HepG2 (cell line): ENCODE measurements around the gene EPC1. TPM values are rescaled to one million over a fixed set of nuclear protein-coding genes. Genes with fewer than 3 reads are reported as not detected.
"Not testable (repeated sequence)": the region's sequence is repeated elsewhere in the genome, so short reads cannot be mapped to it uniquely, and the experiment has no call there.

ENCODE experiments used
- ATAC-seq: fragments of 200-7000 bp; cut with Tn5 transposase; 3 replicates; pipeline ENCODE4 v1.9.1; 2020; ENCODE audit warnings: mild to moderate bottlenecking, moderate library complexity
- BruUV-seq: library from RNA; stranded (reverse); fragments of 400-500 nt; replicated peaks from 2 replicates; lab custom pipeline; 2021; lab: Mats Ljungman, UMichigan
- CTCF ChIA-PET: fragments of 300-600 bp; formaldehyde crosslinking; extraction: SDS; loops from one replicate; lab custom pipeline; 2021; ENCODE audit warnings: low total read pairs, inconsistent platforms, low intra/inter-chr PET ratio; lab: Yijun Ruan, JAX
- POLR2A ChIA-PET: fragments of 350-600 bp; sonication (Branson Sonifier 250); formaldehyde crosslinking; loops from one replicate; lab custom pipeline; 2020; ENCODE audit warnings: antibody characterized with exemption, inconsistent platforms; lab: Yijun Ruan, JAX
- DNase-seq: peaks from one replicate; pipeline ENCODE4 v3.0.0-alpha.2; 2015; ENCODE audit warnings: low spot score
- FAIRE-seq: peaks from 3 replicates; lab custom pipeline; 2011; peaks lifted over from hg19 to GRCh38; lab: Jason Lieb, UNC
- H2AFZ ChIP-seq: one replicate; pipeline ENCODE4 v1.6.1; 2011; ENCODE audit warnings: low read length, inconsistent platforms
- H3K27ac ChIP-seq: fragments of 300-600 bp; 3 replicates; pipeline ENCODE4 v1.8.0; 2011; ENCODE audit warnings: mixed run types, mild to moderate bottlenecking, mixed read lengths, low read length, inconsistent platforms; ENCODE audit not compliant: insufficient read depth; ENCODE audit errors: extremely low read length
- H3K27me3 ChIP-seq, 2 experiments: fragments of 200-600 bp in 1 of 2; 2 replicates in 1 of 2; 3 replicates in 1 of 2; pipeline versions ENCODE4 v1.6.0 to v1.8.0; 2011; ENCODE audit warnings: low read length in 2 of 2, mild to moderate bottlenecking in 2 of 2, moderate library complexity in 2 of 2, inconsistent platforms in 1 of 2; ENCODE audit not compliant: insufficient read depth in 2 of 2, control insufficient read depth in 1 of 2
- H3K36me3 ChIP-seq, 2 experiments: fragments of 200-600 bp in 1 of 2; replicated peaks in 1 of 2; 2 replicates in 1 of 2; 3 replicates in 1 of 2; pipeline versions ENCODE4 v1.5.1 to v1.8.0; 2011; ENCODE audit warnings: low read length in 2 of 2, inconsistent platforms in 1 of 2; ENCODE audit not compliant: insufficient read depth in 2 of 2, control insufficient read depth in 1 of 2
- H3K4me1 ChIP-seq: 2 replicates; pipeline ENCODE4 v1.5.1; 2012; ENCODE audit warnings: low read length, inconsistent platforms; ENCODE audit not compliant: insufficient read depth
- H3K4me2 ChIP-seq: 2 replicates; pipeline ENCODE4 v1.6.0; 2011; ENCODE audit warnings: low read depth, low read length, inconsistent platforms
- H3K4me3 ChIP-seq, 3 experiments: fragments of 200-600 bp in 1 of 3; sonication (generic), shearing (Covaris generic) in 1 of 3; replicated peaks in 1 of 3; 2 replicates each; pipeline ENCODE4 v1.5.1; 2011 to 2016; ENCODE audit warnings: low read length in 3 of 3, inconsistent platforms in 2 of 3, low read depth in 2 of 3, mild to moderate bottlenecking in 2 of 3, control low read depth in 1 of 3, mixed read lengths in 1 of 3; ENCODE audit not compliant: insufficient read depth in 1 of 3
- H3K79me2 ChIP-seq: one replicate; pipeline ENCODE4 v1.6.1; 2011; ENCODE audit warnings: low read length, inconsistent platforms; ENCODE audit not compliant: insufficient read depth
- H3K9ac ChIP-seq: 2 replicates; pipeline ENCODE4 v1.6.0; 2011; ENCODE audit warnings: mild to moderate bottlenecking, low read depth, low read length, inconsistent platforms; ENCODE audit not compliant: insufficient read depth
- H3K9me3 ChIP-seq: 2 replicates; pipeline ENCODE4 v1.5.1; 2012; ENCODE audit warnings: mild to moderate bottlenecking, low read length
- H4K20me1 ChIP-seq: 2 replicates; pipeline ENCODE4 v1.6.0; 2011; ENCODE audit warnings: inconsistent platforms, mild to moderate bottlenecking, low read length, moderate library complexity; ENCODE audit not compliant: insufficient read depth
- CBX1 ChIP-seq: IDR thresholded peaks from one replicate; pipeline ENCODE4 v1.6.1; 2016; ENCODE audit warnings: antibody characterized with exemption, low read depth
- CREBL2 ChIP-seq: sonication (generic); formaldehyde crosslinking; IDR thresholded peaks from 2 replicates; pipeline ENCODE4 v1.8.1; 2023; ENCODE audit warnings: missing genetic modification reagents, mild to moderate bottlenecking, borderline replicate concordance
- MYPOP ChIP-seq: sonication (generic); formaldehyde crosslinking; IDR thresholded peaks from 2 replicates; pipeline ENCODE4 v1.8.1; 2023; ENCODE audit warnings: mild to moderate bottlenecking, moderate library complexity, missing genetic modification reagents
- PHB2 ChIP-seq: fragments of 450-650 bp; IDR thresholded peaks from 2 replicates; pipeline ENCODE4 v1.6.1; 2018; ENCODE audit not compliant: partially characterized antibody
- SNAPC4 ChIP-seq: sonication (generic); formaldehyde crosslinking; IDR thresholded peaks from 2 replicates; pipeline ENCODE4 v1.4.0; 2020; ENCODE audit warnings: mild to moderate bottlenecking, missing genetic modification reagents
- ZMAT5 ChIP-seq: sonication (generic); formaldehyde crosslinking; IDR thresholded peaks from 2 replicates; pipeline ENCODE4 v1.5.0; 2020; ENCODE audit warnings: mild to moderate bottlenecking, low read depth, missing genetic modification reagents, borderline replicate concordance
- ZNF652 ChIP-seq: IDR thresholded peaks from 2 replicates; pipeline ENCODE4 v1.6.1; 2016; ENCODE audit warnings: low read depth, borderline replicate concordance
- ZNF766 ChIP-seq: sonication (generic); formaldehyde crosslinking; IDR thresholded peaks from 2 replicates; pipeline ENCODE4 v1.5.0; 2020; ENCODE audit warnings: missing genetic modification reagents, borderline replicate concordance
- WGBS: methylation state at CpG from one replicate; pipeline ENCODE4 v1.1.6; 2017; ENCODE audit warnings: low lambda C conversion rate; 5-methylcytosine and 5-hydroxymethylcytosine counted together
- in situ Hi-C: cut with HindIII; loops from 2 replicates; pipeline ENCODE4 v1.10.0; 2017; ENCODE audit warnings: low pct_unique_long_range_greater_than_20kb; ENCODE audit not compliant: extremely low pct_ligation_motif_present
- intact Hi-C: fragments of 100-400 bp; cut with micrococcal nuclease; formaldehyde crosslinking; loops from one replicate; pipeline ENCODE4 v1.10.0; 2022; ENCODE audit not compliant: unreplicated experiment
- polyA plus RNA-seq, 8 experiments: library from polyadenylated mRNA; depleted of rRNA in 3 of 8; stranded (reverse) in 7 of 8; unstranded in 1 of 8; fragments of >200 nt; fragmentation: Illumina TruSeq in 4 of 8; extraction: Trizol in 4 of 8; gene quantifications; 2 replicates each; pipeline versions ENCODE4 v1.2.1 to v1.2.3, GENCODE V29; 2011 to 2016; ENCODE audit warnings: low read depth in 4 of 8, missing spikeins in 1 of 8, mixed read lengths in 1 of 8; ENCODE audit not compliant: insufficient read depth in 1 of 8
- total RNA-seq, 5 experiments: library from RNA; depleted of rRNA; stranded (reverse); fragments of >200 nt; fragmentation: Illumina TruSeq; extraction: Trizol; gene quantifications; 2 replicates each; pipeline ENCODE4 v1.2.3, GENCODE V29; 2016; ENCODE audit warnings: low read depth in 1 of 5

Gene EPC1
- total and polyA plus RNA-seq, 2 of the 13 experiments (the other 11 are each of a cell fraction or from before 2014, with no cell fraction given): 28.7 to 44.2 TPM

GRCh38 chr10:32393911-32394310, 47.0 kb upstream of the EPC1 start:
- H3K9ac ChIP-seq: no peak overlapping the region
- H3K9me3 ChIP-seq: no peaks in the 10 kb centered on the region
- H3K4me3 ChIP-seq: no peak overlapping the region
- 31% methylated on average over 4 of the region's 4 CpGs for WGBS
- intact Hi-C loops (no loop called here), in situ Hi-C loops (no loop called here)
- DNase-seq (no peak), FAIRE-seq (no peak), ATAC-seq (no peak)
- no peaks in the 10 kb centered on the region for H3K79me2 ChIP-seq
- BruUV-seq: no TSS peak
- TF ChIP-seq MYPOP (CRISPR knock-in tag) (no peak), ZNF766 (CRISPR knock-in tag) (no peak), ZNF652 (CRISPR knock-in tag) (no peak), CBX1 (no peak), PHB2 (no peak), SNAPC4 (CRISPR knock-in tag) (no peak), CREBL2 (CRISPR knock-in tag) (no peak), ZMAT5 (no peak)
- no peaks in the 10 kb centered on the region for H4K20me1 ChIP-seq
- H3K36me3 ChIP-seq: no peaks in the 10 kb centered on the region
- no peaks in the 10 kb centered on the region for H3K27me3 ChIP-seq
- no peak overlapping the region for H3K27ac ChIP-seq
- ChIA-PET POLR2A (no interaction called here), CTCF (no interaction called here)
- H3K4me1 ChIP-seq: no peaks in the 10 kb centered on the region
- H2AFZ ChIP-seq: no peak overlapping the region
- H3K4me2 ChIP-seq: no peak overlapping the region

GRCh38 chr10:32392284-32392683, 45.3 kb upstream of the EPC1 start:
- H3K4me3 ChIP-seq, H3K4me2 ChIP-seq, H3K27ac ChIP-seq, H2AFZ ChIP-seq, intact Hi-C loops, H3K4me1 ChIP-seq, POLR2A ChIA-PET, CTCF ChIA-PET, H3K9ac ChIP-seq, H3K36me3 ChIP-seq, DNase-seq, H3K9me3 ChIP-seq, in situ Hi-C loops, ATAC-seq, BruUV-seq, H4K20me1 ChIP-seq, H3K27me3 ChIP-seq, H3K79me2 ChIP-seq, FAIRE-seq: not testable (repeated sequence)
